ENCODE measurements around the gene DCAF8L2.
"Not testable (repeated sequence)": the region's sequence is repeated elsewhere in the genome, so short reads cannot be mapped to it uniquely, and the experiment has no call there.

Gene DCAF8L2

DNA sequence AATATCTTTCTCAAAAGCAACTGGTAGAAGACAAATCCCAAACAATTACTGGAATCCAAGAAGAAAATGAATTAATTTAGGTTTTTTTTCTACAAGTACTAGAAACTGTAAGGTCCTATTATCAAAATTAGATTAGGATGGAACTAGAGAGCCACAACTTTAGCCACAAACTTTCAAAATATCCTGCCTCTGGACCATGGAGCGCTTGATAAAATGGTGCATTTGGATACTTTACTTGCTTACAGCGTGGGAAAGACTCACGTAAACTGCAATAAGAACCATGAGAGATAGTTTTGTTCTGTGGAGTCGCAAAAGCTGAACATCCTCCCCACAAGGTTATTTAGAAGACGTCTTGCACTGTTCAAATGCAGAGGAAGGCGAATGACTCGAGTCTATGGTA is at the start of gene DCAF8L2:
Gene DCAF8L2 (plus strand): TSS at position 301 of the 400 bp plus-strand sequence. CDS start 156,552 bp downstream, outside the sequence.
- no peak for DNase-seq (ENCODE audit: low spot score)

DNA sequence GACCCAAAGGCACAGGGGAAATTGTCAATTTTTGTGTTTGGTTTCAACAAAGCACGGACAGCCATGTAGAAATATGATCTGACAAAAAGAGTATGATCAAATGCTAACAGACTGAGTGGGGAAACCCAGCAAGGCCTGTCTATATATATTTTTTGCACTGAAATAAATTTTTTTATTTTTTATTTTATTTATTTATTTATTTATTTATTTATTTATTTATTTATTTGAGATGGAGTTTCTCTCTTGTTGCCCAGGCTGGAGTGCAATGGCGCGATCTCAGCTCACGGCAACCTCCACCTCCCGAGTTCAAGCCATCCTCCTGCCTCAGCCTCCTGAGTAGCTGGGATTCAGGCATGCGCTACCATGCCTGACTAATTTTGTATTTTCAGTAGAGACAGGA is 49.0 kb upstream of the DCAF8L2 start:
- not testable (repeated sequence) for DNase-seq (ENCODE audit: low spot score)

DNA sequence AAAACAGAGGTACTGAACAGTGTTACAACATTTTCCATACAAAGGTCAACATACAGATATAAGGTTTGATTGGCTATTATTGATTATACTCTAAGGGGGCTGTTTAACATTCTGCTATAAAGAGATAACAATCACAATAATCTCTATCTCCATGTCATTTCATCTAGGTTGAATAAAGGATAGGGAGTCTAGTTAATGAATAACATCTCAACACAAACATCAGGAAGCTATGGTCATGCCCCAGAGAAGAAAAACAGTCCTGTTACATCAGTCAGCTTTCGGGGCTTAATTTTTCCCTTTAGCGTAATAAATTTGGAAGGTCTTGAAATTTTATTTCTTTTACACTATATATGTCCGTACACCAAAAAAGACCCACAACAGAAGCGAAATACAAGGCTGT is 41.5 kb upstream of the DCAF8L2 start:
- DNase-seq (ENCODE audit: low spot score), result no peak

DNA sequence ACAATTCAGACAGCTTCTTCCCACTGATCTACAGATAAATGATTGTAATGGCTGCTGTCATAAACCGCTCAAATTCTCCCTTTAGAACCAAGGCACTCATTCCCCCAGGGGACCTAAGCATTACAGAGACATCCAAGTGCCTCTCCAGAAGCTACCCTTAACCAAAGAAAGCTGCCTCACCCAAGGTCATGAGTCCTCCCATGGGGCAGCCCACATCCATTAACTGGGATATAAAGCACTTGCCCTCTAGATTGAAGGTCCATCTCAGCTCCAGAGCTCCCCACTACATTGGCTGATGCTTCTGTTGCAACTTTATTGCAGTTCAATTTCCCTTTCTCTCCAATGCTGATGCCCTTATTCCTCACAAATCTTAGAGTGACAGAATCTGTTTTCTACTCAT is 40.5 kb upstream of the DCAF8L2 start:
- no peak for DNase-seq (ENCODE audit: low spot score)

DNA sequence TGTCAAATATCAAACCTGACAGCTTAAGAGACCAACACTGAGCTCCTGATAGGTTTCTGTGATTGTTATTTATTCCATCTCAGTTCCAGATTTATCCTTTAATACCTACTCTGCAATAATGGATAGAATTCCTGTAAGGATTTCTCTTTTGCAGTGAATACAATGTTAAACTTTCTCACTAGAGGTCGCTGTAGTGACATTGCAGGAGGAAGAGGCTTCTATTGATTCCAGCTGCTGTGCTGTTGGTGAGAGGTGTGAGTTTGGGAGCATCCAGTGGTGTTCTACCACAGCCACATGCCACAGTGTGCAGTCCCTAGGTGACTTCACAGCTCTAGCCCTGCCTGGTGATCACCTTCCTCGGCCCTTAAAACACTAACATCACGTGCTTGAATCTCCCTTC is 34.6 kb upstream of the DCAF8L2 start:
- DNase-seq (ENCODE audit: low spot score), result peak; percentile 51

DNA sequence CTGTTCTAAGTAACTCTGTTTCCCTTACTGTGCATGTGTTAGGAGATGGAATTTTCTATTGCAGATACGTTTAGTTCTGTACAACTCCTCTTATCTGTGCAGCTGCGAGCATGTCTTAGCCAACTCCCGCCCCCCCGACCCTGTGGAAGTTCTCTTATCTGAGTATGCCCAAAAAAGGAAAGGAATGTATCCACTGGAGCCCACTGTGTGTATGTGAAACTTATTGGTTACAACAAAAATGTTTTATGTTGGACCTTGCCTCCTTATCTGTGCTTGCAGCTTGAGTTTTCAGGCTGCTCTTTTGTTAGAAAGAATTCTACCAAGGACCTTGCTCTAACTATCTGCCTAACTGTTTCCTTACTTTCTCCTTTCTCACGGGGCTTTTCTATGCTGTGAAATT is 24.2 kb upstream of the DCAF8L2 start:
- no peak for DNase-seq (ENCODE audit: low spot score)

DNA sequence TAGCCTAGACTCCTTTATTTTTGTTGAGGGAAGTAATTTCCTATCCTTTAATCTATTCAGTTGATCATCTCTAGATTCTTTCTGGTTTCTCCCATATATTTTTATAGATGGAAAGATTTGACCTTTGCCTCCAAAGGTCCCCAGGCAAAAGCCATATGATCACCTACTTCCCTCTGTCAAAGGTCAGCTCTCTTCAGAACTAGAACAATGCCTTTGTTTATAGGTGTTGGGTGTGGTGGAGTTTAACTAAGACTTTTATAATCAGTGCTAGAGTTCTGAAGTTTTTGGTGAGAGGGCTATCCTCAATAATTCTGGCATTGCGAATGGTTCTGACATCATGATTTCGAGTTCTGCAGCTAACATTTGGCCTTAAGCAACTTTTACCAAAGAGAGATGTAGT is 19.0 kb upstream of the DCAF8L2 start:
- no peak for DNase-seq (ENCODE audit: low spot score)

DNA sequence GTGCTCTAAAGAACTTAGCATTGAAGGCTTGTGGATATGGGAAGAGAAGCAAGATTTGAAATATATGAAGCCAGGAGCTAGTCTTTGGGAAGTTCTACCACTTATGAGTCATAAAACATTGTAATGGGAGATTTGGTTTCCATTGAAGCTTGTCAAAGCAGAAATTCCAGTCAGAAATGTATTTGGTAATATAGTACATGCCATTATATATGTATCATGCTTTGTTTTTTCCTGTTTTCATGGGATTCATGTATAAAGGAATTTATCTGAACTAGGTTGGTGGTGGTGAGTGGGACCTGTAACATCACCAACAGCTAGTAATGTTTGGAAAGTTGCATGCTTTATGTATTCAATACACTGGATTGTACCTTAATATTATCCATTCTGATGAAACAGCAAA is 14.6 kb upstream of the DCAF8L2 start:
- no peak for DNase-seq (ENCODE audit: low spot score)

DNA sequence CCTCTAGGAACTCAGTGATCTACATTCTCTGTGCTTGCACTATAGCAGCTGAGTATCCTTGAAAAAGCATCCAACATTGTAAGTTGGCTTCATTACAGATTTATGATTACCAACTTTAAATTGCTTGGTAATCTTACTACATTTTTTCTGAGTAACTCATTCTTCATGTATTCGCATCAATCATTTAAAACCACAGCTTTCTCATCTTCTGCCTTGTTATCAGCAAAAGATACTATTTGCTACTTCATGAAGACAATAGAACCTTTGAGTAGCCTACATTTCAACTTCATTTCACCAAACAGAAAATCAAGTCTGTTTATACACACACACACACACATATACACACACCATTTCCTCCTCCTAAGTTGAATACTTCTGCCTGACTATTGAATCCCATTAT is 6.2 kb upstream of the DCAF8L2 start:
- DNase-seq (ENCODE audit: low spot score), result peak; percentile 56

DNA sequence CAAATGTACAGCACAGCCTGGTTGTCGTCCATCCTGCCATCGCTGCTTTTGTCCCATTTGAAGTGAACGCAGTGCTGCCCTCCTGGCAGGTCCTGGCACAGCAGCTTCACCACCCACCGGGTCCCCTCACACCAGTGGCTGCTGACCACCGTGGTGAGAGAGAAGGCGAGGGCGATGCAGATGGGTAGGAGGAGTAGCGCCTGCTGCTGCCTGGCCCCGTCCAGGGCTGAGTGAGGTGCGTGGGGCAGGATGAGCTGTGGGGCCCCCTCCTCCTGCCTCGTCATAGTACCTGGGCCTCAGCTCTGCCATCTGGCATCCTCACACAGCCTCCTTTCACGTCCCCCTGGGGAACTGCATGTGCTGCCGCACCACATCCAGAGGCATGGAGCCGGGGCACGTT is 1.8 kb downstream of the DCAF8L2 start:
- DNase-seq (ENCODE audit: low spot score), result no peak

DNA sequence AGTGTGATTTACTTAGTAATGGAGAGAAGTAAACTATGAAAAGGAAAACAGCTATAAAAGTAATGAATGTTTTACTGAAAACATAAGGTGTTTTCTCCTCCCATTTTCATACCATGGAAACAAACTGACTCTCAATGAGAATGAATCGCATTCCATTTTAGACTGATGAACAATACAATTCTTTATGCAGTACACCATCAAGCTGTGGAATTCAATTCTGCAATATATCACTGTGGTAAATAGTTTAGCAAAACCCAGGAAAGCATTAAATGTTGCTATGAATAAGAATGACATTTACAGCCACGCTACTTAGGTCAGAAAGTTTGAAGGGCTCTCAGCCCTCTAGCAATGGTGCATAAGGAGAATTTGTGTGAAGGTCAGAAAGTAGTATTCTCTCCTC is 7.4 kb downstream of the DCAF8L2 start:
- peak; percentile 47 for DNase-seq (ENCODE audit: low spot score)

DNA sequence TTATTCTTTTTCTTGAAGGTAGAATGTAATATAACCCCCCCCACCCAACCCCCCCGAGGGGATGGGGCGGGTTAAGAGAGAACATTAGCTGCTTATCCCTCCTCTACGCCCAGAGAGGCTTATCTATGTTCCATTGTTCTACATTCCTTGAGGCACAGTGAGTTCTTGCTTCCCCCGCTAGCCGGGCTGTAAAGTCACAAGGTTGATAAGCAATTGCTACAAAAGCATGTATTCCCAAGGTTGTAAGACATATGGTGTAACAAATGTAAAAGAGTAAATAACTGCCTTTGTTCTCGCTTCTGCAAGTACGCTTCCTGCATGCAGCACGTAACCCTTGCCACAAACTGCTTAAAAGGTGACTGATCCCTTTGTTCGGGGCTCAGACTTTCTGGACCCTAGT is 8.2 kb downstream of the DCAF8L2 start:
- peak; percentile 66 for DNase-seq (ENCODE audit: low spot score)

DNA sequence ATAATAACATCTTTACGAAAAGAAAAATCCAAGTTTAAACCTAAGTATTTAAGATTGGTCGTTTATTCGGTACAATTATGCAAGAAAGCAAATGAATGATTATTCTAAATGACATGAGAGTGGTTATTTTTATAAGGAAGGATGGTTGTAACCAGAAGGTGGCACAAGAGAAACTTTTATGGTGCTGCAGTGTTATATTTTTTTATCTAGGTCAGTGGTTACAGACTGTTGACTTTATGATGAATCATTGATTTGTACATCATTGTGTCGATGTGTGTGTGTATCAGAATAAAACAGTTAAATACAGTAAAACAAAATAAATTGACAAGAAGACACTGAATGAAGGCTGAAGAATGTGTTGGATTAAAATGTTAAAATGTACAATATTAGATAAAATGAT is 9.8 kb downstream of the DCAF8L2 start:
- peak; percentile 15 for DNase-seq (ENCODE audit: low spot score)

DNA sequence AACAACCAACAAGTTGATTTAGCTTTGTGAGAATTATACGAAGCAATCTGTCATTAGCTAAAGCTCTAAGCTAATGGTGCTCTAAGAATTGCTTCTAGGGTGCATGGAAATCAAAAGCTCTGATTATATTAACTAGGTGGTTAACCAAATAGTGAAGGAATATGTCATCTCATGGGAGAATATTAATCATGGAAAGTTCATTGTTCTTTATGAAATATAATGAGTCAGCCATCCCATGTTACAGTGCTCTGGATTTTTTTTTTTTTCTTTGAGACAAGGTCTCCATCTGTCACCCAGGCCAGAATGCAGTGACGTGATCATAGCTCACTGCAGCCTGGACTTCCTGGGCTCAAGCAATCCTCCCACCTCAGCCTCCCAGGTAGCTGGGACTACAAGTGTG is 10.5 kb downstream of the DCAF8L2 start:
- DNase-seq (ENCODE audit: low spot score), result no peak

DNA sequence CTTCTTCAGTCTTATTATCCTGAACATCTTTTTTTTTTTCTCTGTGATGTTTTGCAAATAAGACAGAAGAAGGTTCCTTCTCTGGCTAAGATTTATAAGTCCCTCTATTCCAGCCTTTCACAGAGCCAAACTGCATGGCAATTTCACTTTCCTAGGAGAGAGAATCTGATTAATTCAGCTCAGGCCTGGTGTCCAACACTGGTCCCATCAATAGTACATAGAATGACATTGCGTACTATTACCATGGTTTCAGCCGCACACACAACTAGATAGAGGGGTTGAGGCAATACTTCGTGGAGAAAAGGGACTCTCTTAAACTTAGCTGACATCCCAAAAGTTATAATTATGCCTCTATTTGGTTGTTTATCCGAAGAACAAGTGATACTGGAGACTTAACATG is 18.5 kb downstream of the DCAF8L2 start:
- DNase-seq (ENCODE audit: low spot score), result no peak

DNA sequence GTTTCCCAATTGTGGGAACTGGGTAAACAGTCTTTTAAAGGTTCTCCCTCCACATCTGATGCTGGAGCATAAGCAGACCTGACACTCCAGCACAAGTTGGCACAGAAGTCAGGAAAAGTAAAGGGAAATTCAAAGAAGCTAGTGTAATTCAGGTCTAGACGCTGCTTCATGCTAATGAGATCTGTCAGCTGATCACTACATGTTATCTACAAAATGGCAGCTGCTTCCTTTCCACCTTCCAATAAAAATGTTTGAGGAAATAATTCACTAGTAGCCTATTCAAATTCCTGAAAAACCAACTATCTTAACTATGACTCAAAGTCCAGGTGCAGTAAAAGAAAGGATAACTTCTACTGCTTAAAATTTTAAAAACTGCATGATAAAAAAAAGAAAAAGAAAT is 29.3 kb downstream of the DCAF8L2 start:
- no peak for DNase-seq (ENCODE audit: low spot score)

DNA sequence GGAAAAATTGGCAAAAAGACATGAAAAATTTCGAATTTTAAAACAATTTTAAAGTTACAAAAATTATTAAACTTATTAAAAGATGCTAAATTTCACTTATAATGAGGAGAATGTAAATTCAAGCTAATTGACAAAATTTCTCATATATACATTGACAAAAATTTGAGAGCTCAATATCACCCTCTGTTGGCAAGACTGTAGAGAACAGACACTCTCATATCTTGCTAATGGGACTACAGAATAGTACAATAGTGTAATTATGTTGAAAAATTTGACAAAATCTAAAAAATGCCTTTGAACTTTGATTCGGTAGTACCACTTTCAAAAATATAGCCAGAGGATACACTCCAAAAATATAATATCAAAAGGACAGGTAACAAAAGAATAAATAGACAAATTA is 29.8 kb downstream of the DCAF8L2 start:
- DNase-seq (ENCODE audit: low spot score), result no peak

DNA sequence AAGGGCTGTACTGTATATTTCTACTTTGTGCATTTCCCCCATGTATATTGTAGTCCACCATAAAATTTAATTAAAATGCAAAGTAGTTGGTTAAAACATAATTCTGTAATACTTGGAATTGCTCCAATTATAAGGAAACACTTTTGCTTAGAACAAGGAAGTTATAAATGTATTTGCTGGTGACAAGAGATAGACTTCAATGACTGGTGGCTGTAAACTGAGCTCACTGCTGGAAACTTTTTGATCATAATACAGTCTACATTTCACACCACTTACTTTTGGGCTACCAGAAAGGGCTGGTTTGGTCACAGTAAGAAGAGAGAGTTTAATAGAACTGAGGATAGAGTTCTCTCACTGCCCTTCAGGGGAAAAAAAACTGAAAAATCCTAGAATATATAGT is 32.7 kb downstream of the DCAF8L2 start:
- DNase-seq (ENCODE audit: low spot score), result no peak

DNA sequence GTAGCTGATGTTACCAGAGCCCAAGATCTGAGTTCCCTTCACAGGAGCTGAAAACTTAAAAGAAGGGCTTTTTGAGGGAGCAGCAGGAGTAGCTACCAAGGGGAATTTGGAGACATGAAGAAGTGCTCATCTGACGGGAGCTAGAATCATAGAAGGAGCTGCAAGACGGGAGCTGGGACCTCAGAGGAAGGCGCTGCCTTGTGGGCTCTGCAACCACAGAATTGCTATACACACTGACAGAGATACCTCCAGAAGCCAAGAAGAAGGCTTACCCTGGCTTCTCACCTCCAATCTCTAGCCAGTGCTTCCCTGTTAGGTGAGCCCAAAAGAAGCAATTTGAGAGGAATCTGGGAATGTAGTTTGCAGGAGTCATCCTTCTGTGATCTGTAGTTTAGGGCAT is 35.9 kb downstream of the DCAF8L2 start:
- DNase-seq (ENCODE audit: low spot score), result no peak

DNA sequence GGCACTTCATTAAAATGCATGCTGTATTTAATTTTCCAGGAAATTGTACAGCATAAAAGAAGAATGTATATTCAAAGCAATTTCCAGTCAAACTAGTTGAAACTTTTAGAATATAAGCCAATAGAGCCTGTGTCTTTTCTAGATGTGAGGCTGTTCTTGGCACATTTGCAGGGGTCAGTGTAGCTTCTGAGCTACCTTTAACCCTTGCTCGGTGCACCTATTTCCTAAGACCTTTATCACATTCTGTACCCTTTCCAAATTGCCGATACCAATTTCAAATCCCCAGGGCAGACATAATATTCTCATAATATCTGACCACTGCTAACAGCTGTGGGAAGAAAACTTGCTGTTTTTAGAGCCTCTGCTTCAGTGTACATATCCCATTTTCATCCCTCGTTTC is 43.2 kb downstream of the DCAF8L2 start:
- DNase-seq (ENCODE audit: low spot score), result no peak

DNA sequence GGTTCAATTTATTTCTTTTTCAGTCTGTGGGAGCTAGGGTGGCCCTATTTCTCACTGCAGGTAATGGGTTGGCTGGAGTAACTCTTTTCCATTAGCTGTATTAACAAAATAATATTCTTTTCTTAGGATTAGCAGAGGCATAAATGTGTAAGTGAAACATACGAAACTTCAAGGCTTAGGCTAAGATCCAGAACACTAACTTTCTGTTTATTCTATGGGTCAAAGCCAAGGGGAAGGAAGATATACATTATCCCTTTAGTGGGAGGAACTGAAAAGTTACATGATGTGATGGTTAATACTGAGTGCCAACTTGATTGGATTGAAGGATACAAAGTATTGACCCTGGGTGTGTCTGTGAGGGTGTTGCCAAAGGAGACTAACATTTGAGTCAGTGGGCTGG is 66.4 kb downstream of the DCAF8L2 start:
- no peak for DNase-seq (ENCODE audit: low spot score)

DNA sequence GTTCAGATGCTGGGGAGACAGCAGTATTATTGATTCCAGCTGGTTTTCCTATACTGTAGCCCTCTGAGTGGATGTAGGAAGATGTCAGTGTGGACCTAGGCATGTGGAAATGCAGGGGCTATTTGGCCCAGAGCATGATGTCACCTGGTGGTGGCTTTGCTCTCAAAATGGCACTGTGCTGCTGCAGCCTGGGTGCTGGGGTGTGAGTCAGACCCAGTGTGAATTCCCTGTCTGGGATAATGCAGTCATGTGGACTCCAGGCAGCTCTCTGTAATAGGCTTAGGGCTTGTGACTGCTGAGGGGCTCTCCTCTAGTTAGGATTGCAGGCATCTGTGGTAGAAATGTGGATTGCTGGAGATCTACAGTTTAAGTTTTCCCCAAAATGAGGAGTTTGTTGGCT is 70.7 kb downstream of the DCAF8L2 start:
- DNase-seq (ENCODE audit: low spot score), result no peak

DNA sequence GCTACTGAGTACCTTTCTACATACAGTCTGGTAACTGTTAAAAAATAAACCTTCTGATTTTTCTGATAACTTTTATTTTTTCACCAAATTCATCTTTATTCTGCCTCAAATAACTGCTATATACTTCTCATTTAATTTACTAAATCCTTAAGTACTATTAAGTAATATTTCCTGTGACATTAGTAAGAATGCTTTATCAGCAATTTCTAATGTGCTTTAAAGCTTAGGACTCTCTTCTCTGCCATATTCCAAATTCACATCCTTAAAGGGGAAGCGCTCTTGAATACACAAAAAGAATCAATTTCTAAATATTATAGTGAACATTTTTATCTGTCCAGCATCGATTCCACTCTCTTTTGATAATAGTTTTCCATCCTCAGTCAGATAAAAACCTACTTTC is 81.1 kb downstream of the DCAF8L2 start:
- DNase-seq (ENCODE audit: low spot score), result no peak

DNA sequence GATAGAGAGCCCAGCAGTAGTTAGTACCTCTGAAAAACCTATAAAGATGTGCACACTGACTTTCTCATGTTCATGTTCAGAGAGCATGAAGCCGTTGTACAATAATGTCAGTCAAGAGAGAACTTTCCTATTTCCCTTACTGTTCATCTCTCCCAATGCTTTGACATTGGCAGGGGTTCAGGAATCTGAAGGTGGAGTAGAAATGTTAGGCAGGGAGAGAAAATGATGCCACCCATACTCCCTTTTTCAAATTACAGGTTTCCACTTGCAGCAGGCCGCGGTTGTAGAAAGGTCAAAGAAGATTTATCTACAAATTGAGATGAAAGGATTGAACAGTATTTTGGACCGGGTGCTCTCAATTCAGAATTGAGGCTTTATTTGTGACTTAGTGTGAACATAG is 84.3 kb downstream of the DCAF8L2 start:
- DNase-seq (ENCODE audit: low spot score), result no peak

DNA sequence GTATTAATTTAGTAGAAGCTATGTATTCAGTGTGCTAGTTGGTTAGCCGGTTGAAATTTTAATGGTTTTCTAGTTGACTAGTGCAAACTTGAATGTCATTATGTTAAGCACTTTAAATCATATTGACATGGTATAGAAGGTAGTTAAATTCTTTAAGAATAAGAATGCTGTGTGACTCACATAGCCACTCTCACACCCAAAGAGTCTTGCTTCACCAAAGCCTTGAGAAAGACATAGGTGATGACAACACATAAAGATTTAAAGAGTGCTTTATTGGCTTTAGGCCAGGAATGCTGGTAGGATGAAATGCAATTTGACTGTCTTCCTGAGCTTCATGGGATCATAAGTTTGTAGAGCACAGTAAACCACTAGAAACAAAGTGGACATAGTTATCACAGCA is 85.3 kb downstream of the DCAF8L2 start:
- no peak for DNase-seq (ENCODE audit: low spot score)

Measured in COLO829 (cell line).